HG03064 (cell line): ENCODE measurements around the gene PRKD1.

Source experiments
- ATAC-seq: cut with Tn5 transposase; IDR thresholded peaks from one replicate; pipeline ENCODE4 v1.9.1; 2021; ENCODE audit warnings: low read depth; ENCODE audit not compliant: unreplicated experiment

The PRKD1 gene

DNA sequence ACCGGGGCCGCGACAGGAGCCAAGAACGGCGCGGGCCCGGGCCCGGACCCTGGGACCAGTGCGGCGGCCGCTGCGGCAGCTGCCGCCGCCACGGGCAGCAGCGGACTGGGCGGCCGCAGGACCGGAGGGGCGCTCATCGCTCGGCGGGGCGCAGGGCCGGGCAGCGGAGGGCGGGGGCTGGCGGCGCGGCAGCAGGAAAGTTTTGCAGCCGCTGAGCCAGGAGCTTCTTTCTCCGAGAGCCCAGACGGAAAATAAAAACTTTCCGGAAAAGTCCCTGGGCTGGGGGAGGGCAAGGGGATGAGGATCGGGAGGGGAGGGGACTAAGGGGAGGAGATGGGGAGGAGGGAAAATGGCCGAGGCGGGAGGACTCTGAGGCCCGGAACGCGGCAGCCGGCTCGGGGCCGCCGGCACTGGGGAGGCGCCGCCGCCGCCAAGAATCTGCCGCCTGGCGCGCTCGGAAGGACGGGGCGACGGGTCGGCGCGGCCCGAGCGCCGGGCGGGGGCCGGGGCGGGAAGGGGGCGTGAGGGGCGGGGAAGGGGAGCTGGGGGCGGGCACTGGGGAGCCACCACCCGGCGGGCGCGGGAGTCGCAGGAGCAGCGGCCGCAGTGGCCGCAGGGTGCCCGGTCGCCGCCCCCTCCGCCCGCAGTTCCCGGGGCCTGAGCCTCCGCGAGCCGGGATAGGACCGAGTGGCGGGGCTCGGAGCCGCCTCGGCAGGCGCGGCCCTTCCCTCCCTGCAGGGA is at the start of gene PRKD1:
PRKD1 (minus strand) TSS at position 472 of the 741 bp plus-strand sequence.
- ATAC-seq, result no peak

DNA sequence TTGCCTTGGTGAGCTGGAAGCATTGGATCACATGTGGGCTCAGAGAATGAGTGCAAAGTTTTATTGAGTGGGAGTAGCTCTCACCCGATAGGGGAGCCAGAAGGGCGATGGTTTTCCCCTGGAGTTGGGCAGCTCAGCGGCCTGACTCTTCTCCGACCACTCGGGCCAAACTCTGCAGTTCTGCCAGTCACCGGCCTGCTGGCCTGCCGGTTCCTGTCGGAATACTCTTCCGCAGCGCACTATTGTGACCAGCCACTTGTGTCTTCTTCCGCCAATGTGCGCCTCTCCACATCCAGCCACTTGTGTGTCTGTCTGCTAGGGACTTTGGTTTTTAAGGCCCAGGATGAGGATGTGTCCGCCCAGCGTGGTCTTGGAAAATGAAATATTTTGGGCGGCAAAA is 43.5 kb upstream of the PRKD1 start:
- ATAC-seq, result no peak

DNA sequence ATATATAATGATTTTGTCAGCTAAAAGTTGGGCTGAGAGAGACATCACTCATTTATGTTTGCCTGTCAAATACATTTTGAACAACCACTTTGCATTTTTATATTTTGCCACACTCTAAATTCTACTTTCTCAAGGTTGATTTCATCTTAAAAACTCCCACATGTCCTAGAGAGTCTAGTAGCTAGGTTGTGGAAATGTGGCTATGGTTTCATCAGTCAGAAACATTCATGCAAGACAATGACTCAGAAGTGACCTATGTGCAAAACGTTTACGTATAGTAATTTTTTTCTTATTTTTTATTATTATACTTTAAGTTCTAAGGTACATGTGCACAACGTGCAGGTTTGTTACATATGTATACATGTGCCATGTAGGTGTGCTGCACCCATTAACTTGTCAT is 27.4 kb upstream of the PRKD1 start:
- ATAC-seq, result no peak

DNA sequence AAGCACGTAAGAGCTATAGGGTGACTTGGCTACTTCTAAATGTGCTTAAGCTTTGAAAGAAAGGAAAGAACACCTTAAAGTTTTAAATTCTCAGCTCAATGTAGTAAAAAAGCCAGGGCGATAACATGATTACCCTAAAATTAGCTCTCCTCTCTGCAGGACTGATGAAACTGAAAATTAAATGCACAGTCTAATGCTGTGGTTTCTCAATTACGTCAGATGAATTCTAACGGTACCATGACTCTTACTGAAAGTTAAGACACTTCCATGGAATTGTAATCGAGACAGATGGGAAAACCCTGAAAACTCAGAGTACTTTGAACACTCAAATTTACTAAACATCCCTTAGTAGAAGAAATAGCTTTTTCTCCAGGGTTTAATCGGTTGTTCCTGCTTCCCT is 25.9 kb upstream of the PRKD1 start:
- ATAC-seq, result no peak

DNA sequence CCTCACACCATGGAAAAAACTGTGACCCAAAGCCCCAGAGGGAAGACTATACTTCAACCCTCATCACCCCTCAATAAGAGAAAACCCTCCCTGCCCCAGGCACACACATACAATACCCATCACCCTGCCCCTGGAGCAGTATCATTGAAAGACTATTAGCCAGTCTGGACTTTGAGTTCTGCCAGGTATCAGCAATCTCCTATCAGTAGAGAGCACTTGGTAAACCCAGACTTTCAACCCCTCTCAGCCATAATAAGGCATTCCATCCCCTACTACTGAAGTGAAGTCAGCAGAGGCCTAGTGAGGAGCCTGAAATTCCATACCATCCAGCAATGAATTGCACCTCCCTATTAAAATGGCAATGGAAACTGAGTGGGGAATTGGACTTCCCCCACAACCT is 16.4 kb upstream of the PRKD1 start:
- ATAC-seq, result no peak

DNA sequence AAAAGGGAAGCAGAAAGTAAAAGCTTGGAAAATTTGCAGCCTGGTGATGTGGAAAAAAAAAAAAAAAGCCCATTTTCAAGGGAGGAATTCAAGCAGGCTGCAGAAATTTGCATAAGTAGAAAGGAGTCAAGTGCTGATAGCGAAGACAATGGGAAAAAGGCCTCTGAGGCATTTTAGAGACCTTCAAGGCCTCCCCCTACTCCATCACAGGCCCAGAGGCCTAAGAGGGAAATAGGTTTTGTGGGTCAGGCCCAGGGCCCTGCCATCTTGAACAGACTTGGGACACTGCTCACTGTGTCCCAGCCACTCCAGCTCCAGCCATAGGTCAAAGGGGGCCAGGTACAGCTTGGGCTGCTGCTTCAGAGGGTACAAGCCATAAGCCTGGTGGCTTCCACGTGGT is 13.8 kb upstream of the PRKD1 start:
- ATAC-seq, result no peak

DNA sequence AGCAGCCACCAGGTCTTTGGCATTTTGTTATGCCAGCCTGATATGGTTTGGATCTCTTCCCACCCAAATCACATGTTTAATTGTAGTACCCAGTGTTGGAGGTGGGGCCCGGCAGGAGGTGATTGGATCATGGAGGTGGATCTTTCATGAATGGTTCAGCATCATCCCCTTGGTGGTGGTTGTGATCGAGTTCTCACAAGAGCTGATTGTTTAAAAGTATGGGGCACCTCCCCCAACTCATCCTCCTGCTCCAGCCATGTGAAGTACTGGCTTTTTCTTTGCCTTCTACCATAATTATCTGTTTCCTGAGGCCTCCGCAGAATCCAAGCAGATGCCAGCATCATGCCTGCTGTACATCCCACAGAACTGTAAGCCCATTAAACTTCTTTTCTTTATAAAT is 12.8 kb upstream of the PRKD1 start:
- ATAC-seq, result no peak

DNA sequence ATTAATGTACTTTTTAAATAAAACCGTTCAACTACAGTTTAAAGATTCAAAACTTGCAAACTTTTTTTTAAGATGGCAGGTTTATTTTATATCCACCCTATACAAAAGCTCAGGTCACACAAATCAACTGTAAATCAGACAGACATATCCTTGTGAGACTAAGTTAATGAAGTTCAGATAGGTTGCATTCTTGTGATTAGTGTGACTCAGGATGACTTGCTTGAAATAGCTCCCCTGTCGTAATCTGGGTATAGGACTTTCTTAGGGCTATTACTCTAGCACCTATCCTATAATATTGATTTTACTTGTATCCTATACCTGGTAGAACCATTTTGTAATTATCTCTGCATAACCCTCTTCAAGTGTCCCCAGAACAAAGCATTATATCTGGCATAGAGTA is 9.5 kb upstream of the PRKD1 start:
- ATAC-seq, result no peak

DNA sequence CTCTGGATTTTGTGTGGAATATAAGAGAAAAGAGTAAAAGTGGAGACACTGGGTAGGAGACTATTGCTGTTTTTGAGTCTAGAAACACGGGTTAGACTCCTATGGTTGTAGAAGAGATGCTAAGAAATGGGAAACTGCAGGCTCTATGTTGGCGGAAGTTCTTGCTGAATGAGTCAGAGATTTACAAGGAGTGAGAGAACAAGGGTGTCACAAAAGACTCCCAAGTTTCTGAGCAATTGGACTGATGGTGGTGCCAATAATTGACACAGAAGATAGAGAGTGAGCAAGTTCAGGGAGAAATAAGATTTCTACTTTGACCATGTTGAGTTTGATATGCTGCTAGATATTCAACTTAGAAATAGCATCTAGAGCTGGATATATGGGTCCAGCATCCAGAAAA is 2.6 kb upstream of the PRKD1 start:
- no peak for ATAC-seq

DNA sequence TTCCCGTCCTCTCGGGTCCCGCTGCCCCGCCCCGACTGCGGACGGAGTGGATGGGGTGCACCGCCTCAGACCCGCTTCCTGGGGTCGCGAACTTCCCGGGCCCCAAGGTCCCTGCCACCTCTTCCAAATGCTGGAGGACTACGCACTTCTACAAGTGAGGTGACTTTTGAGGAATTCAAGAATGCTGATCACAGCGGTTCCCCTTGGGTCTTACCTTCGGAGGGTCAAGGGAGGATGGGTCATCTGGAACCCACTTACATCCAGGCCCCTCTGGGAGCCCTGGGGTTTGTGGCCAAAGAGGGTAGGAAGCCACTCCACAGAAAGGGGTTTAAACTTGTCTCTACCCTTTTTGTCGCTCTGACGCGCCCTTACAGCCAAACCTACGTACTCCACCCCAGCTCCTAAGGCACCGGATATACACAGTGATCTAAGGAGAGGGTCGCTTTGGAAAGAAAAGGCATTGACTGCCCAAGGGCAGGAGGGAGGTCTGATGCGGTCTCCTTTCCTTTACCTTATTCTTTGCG is 532 bp upstream of the PRKD1 start:
- ATAC-seq, result no peak

DNA sequence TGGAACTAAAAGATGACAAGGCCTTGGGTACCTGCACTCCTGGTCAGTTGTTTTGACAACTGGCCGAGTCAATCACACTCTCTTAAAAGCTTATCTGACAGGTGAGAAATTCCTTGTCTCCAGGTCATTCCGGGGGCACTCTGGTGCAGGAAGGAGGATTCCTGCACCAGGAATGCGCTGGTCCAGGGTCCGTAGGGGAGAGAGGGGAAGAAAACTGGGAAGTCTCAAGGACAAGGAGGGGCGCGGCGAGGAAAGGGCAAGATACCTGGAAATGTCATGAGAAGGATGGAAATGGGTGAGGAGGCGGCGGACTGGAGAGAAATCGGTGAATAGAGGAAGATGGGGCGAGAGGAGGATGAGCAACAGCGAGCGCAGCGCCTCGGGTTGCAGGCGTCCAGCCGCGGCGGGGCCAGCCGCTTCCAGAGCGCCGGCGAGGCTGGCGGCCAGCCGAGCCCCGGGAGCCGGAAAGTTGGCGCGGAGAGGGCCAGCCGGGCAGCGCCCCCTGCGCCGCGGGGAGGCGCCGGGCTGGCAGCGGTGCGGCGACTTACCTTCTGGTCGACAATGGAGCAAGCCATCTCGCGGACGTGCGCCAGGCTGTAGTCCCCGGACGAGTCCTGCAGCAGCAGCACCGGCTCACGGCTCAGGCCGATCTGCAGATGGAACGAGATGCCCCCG is 809 bp downstream of the PRKD1 start:
- ATAC-seq, result no peak

DNA sequence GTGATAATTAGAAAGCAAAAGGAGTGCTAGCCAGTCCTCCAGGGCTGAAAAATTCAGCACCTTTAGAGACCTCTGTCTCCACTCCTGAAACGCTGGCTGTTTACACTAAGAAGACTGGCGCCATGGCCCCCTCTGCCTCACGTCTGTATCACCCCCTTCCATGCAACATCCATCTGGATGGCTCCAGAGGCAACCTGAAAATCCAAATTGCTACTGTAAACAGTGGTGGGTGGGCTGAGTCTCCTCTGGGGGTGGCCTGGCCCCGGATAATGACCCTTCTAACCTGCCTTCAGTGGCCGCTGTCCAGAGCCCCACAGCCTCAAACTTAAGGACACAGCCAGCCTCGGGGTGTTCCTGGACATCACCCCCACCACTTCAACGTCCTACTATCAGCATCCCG is 1.4 kb downstream of the PRKD1 start:
- no peak for ATAC-seq

DNA sequence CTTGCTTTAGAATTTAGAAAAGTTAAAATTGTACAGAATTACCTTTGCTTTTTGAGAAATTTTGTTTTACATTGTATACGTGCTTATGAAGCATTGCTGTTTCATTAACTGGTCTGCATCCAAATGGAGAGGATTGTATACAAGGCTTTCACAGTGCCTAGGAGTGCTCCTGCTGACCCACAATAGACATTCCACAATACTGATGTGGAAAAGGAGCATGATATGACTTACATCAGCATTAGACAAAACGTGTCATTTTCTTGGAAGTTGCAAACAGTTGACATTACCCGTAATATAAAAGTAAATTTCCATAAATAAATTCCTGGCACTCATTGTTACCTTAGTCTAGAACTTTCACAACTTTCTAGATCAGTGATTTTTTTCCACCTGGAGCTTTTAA is 1.9 kb downstream of the PRKD1 start:
- ATAC-seq, result no peak

DNA sequence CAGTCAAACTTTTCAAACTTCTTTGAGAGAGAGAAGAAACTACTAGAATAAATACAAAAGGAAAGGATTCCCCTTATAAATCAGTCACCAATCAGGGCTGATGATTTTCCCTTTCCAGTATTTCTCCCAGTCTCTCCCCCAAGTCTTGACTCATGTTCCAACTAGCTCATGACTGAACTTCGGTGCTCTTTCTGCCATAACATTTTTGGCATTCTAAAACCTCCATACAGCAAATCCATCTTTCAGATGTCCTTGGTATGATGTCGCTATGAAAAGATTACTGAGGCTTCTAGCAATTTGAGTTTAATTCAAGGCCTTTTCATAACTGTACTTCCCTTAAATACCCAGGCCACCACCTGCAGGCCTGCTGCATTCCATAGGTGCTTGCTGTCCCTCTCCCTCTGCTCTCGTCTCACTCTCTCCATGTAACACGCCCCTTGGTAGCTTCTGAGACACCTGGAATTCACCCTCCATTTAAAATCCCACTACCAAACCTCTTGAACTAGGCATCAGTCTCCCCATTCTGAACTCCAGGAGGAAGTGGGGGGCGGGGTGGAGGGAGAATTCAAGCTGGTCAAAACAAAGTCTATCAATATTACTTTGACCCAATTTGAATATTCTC is 2.4 kb downstream of the PRKD1 start:
- ATAC-seq, result no peak

DNA sequence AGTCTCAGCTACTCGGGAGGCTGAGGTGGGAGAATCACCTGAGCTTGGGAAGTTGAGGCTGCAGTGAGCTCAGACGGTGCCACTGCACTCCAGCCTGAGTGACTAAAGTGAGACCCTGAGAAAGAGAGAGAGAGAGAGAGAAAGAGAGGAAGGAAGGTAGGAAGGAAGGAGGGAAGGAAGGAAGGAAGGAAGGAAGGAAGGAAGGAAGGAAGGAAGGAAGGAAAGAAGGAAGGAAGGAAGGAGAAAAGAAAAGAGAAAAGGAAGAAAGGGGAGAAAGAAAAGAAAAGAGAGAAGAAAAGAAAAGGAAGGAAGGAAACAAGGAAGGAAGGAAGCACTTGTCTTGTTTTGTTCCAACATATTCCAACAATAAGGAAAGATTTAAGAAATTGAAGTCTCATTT is 7.8 kb downstream of the PRKD1 start:
- no peak for ATAC-seq

DNA sequence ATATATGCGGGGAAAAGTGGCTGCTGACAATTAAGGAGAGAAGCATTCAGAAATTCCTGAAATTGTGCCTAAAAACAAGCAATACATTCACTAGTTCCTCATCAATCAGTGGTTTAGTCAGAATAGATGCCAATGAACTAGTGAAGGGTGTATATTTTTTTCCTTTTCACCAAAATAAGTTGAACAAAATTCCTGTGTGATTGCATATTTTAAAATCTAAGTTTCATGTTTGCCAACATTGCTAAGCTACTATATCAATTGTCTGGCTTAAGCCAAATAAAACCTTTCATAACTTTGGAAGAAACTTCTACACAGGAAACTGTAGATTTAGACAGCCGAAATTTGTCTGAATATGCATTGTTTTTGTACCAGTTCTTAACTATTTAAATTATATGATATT is 8.7 kb downstream of the PRKD1 start:
- no peak for ATAC-seq

DNA sequence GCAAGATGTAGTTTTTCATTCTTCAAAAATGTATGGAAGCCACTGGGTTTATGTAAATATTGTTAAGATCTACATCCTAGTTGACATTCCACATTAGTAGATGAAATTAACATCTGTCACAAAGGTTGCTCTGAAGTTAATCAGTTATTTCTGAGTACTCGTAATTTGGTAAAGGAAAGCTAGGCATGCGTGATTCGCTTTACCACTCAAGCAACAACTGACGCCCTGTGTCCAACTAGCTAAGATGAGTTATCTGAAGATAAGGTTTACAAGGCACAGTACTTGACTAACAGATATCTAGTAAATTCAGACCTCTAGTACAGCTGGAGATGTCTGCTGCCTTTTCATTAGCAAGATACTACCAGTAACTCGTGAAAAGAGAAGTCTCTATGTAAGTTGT is 14.1 kb downstream of the PRKD1 start:
- no peak for ATAC-seq

DNA sequence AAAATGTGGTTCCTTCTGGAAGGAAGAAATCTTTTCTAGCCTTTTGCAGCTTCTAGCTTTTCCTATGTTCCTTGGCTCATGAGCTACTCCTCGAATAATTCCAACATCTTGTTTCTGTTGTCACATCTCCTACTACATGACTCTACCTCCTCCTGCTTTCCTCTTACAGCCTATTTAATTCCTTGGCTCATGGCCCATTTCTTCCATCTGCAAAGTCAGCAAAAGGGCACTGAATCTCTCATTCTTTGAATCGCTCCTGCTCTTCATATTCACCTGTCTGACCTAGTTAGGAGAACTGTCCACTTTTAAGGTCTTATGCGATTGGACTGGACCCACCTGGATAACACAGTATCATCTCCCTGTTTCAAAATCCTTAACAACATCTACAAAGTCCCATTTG is 15.8 kb downstream of the PRKD1 start:
- ATAC-seq, result no peak

DNA sequence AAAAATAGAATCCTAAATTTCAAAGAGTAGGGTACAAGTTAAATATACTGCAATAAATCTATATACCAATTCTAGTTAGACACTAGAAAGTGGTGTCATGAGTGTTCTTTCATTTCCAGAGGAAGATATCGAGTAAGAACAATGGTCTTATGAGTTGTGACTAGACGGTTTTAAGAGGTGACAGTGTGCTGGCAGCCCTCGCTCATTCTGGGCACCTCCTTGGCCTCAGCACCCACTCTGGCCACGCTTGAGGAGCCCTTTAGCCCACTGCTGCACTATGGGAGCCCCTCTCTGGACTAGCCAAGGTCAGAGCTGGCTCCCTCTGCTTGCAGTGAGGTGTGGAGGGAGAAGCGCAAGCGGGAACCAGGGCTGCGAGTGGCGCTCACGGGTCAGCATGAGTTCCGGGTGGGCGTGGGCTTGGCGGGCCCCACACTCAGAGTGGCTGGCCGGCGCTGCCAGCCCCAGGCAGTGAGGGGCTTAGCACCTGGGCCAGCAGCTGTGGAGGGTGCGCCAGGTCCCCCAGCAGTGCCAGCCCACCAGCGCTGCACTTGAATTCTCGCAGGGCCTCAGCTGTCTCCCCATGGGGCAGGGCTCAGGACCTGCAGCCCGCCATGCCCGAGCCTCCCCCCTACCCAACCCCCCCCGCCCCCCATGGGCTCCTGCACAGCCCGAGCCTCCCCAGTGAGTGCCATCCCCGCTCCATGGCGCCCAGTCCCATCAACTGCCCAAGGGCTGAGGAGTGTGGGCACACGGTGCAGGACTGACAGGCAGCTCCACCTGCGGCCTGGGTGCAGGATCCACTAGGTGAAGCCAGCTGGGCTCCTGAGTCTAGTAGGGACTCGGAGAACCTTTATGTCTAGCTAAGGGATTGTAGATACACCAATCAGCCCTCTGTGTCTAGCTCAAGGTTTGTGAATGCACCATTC is 18.7 kb downstream of the PRKD1 start:
- no peak for ATAC-seq

DNA sequence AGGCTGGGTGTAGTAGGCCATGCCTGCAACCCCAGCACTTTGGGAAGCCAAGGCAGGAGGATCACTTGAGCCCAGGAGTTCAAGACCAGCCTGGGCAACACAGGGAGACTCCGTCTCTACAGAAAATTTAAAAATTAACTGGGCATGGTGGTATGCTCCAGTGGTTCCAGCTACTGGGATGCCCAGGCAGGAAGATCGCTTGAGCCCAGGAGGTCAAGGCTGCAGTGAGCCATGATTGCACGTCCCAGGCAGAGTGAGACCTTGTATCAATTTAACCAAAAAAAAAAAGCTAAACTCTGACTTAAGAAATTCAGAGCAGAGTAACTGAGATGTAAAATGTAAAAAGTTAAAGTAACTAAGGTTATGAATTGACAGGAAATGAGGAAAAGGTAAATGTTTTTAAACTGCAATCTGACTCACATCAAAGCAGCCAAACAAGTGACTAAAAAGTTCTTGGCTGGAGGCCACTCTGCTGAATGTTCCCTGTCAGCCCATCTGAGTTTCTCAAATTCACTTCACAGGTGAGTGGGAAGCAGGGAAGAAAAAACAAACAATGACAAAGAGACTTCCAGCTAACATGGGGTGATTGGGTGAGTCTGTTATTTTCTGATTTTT is 21.3 kb downstream of the PRKD1 start:
- ATAC-seq, result no peak
